ENCODE results near the gene CIC. TPM values are rescaled to one million over a fixed set of nuclear protein-coding genes. Genes with fewer than 3 reads are reported as not detected.
A peak's percentile ranks its signal among the peaks of the same experiment; 100 is the strongest.

CIC gene
- total and polyA plus RNA-seq, 9 of the 15 experiments (the other 6 are each of a cell fraction or from before 2014, with no cell fraction given): 0.07 to 44.7 (median 8.6) TPM

DNA sequence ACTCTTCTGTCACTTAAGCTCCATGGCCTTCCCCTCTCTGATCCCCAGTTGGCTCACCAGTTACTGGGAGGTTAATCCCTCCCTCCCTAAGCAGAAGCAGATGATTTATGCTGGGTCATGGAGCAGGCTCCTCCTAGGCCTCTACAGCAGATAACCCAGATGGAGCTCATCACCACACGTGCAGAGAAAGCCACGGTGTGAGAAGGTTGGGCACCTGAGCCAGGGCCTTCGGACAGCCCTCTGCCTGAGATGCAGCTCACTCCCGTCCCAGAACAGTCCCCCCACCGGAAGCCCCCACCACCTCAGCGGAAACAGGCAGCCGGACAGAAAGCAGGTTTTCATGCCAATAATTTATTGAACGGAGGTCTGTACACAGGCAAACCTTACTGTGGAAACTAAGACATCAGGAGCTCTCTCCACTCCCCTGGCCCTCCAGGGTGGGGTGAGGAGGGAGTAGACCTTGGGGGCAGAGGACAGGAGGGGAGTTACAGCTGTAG, 39.1 kb upstream of the CIC start (continued):
- TF ChIP-seq PURB (CRISPR knock-in tag; IDR thresholded peaks at IDR 0.05; ENCODE audit: low read depth) (no peak), PYGO2 (tag; IDR thresholded peaks at IDR 0.05) (no peak), HDAC2 (IDR thresholded peaks at IDR 0.05) (peak; percentile 36; the same call in 1 of the 2 replicates), SNIP1 (IDR thresholded peaks at IDR 0.05; ENCODE audit: low read depth) (no peak), GATAD2B (IDR thresholded peaks at IDR 0.05; ENCODE audit: borderline replicate concordance) (no peak), SMARCE1 (IDR thresholded peaks at IDR 0.05) (no peak), TCF7 (IDR thresholded peaks at IDR 0.05; ENCODE audit: borderline replicate concordance) (peak; percentile 22; the same call in 1 of the 2 replicates), HBP1 (CRISPR knock-in tag; IDR thresholded peaks at IDR 0.05) (no peak), ARID4B (CRISPR knock-in tag; IDR thresholded peaks at IDR 0.05) (no peak), ZNF780A (CRISPR knock-in tag; IDR thresholded peaks at IDR 0.05) (no peak), RCOR1 (IDR thresholded peaks at IDR 0.05; ENCODE audit: borderline replicate concordance in 1 of 2, low read depth in 2 of 2, low read length in 2 of 2) (peak in 1 of 2 experiments; percentile 85; a peak in 2 of 4 replicates), CBFA2T2 (conservative IDR thresholded peaks at IDR 0.05) (peak; percentile 25), NRF1 (conservative IDR thresholded peaks at IDR 0.05 in 1 of 2, IDR thresholded peaks at IDR 0.05 in 1 of 2) (0 out of 4 replicates have a peak, but pooled peaks of 1 of the 2 experiments have one; percentile 20), HDAC1 (IDR thresholded peaks at IDR 0.05) (peak in 1 of 2 experiments; percentile 67; a peak in 1 of 4 replicates), RFX5 (IDR thresholded peaks at IDR 0.05; ENCODE audit: low read depth, low read length) (peak; percentile 59; the same call in 1 of the 2 replicates), ZNF274 (IDR thresholded peaks at IDR 0.05; ENCODE audit: borderline replicate concordance, low read depth, low read length) (no peak), ADNP (tag; IDR thresholded peaks at IDR 0.05) (no peak), MYC (IDR thresholded peaks at IDR 0.05; ENCODE audit: low read depth, low read length) (peak; percentile 60), MYC (CRISPR knock-in tag; IDR thresholded peaks at IDR 0.05; ENCODE audit: borderline replicate concordance, low read depth) (no peak), ZNF785 (CRISPR knock-in tag; IDR thresholded peaks at IDR 0.05) (no peak)
- TF ChIP-seq, protein P1, sequence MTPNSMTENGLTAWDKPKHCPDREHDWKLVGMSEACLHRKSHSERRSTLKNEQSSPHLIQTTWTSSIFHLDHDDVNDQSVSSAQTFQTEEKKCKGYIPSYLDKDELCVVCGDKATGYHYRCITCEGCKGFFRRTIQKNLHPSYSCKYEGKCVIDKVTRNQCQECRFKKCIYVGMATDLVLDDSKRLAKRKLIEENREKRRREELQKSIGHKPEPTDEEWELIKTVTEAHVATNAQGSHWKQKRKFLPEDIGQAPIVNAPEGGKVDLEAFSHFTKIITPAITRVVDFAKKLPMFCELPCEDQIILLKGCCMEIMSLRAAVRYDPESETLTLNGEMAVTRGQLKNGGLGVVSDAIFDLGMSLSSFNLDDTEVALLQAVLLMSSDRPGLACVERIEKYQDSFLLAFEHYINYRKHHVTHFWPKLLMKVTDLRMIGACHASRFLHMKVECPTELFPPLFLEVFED (CRISPR knock-in tag; conservative IDR thresholded peaks at IDR 0.05): peak; percentile 20; the same call in 1 of the 2 replicates
- TF ChIP-seq, protein P2, sequence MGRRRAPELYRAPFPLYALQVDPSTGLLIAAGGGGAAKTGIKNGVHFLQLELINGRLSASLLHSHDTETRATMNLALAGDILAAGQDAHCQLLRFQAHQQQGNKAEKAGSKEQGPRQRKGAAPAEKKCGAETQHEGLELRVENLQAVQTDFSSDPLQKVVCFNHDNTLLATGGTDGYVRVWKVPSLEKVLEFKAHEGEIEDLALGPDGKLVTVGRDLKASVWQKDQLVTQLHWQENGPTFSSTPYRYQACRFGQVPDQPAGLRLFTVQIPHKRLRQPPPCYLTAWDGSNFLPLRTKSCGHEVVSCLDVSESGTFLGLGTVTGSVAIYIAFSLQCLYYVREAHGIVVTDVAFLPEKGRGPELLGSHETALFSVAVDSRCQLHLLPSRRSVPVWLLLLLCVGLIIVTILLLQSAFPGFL (CRISPR knock-in tag; IDR thresholded peaks at IDR 0.05): no peak
